NCI-H1930 (cell line): ENCODE measurements around the gene MET.
A peak's percentile ranks its signal among the peaks of the same experiment; 100 is the strongest.
"Not testable (repeated sequence)": the region's sequence is repeated elsewhere in the genome, so short reads cannot be mapped to it uniquely, and the experiment has no call there.

ENCODE experiments used
- DNase-seq, 2 experiments: peaks; one replicate each; lab custom pipeline; 2025; lab: John Stamatoyannopoulos, UW

The MET gene

DNA sequence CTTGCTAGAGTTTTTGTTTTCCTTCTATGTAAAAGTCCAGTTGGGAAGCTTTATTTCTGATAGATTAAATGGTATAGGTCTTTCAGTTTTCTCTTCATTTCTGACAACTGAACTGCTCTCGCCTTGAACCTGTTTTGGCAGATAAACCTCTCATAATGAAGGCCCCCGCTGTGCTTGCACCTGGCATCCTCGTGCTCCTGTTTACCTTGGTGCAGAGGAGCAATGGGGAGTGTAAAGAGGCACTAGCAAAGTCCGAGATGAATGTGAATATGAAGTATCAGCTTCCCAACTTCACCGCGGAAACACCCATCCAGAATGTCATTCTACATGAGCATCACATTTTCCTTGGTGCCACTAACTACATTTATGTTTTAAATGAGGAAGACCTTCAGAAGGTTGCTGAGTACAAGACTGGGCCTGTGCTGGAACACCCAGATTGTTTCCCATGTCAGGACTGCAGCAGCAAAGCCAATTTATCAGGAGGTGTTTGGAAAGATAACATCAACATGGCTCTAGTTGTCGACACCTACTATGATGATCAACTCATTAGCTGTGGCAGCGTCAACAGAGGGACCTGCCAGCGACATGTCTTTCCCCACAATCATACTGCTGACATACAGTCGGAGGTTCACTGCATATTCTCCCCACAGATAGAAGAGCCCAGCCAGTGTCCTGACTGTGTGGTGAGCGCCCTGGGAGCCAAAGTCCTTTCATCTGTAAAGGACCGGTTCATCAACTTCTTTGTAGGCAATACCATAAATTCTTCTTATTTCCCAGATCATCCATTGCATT, 27.1 kb downstream of the MET start:
- peak in 1 of 2 experiments; percentile 9 for DNase-seq

DNA sequence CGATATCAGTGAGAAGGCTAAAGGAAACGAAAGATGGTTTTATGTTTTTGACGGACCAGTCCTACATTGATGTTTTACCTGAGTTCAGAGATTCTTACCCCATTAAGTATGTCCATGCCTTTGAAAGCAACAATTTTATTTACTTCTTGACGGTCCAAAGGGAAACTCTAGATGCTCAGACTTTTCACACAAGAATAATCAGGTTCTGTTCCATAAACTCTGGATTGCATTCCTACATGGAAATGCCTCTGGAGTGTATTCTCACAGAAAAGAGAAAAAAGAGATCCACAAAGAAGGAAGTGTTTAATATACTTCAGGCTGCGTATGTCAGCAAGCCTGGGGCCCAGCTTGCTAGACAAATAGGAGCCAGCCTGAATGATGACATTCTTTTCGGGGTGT, 27.7 kb downstream of the MET start:
- no peak for DNase-seq

DNA sequence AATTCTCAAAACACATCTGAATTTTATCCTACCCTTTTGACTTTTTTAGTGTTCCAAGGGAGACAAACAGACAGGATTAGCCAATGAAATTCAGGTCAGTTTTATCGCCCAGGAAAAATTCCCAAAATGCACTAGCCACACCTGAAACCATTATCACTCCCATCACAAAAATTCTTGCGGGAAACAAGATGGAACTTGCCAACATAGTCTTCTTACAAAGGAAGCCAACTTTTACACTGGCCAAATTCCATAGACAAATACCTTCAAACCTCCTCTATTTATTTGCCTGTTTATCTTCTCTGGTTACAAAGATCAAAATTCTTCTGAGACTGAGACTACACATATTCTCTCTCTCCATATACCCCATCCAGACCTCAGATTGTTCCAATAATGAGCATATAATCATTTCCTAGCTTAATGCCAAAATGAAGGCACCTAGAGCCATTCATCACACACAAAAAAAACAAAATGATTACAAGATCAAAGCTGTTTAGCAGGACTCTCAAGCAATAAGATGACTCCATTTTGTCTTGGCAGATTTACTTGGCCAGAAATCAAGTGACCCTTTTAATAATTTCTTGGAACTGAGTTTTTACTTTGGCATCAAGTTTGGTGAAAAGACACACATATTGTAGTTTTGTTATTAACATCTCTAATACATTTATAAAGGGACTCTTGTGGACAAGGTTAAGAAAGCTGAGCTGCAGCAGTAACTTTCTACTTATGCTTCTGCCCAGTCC, 30.2 kb downstream of the MET start:
- no peak for DNase-seq

DNA sequence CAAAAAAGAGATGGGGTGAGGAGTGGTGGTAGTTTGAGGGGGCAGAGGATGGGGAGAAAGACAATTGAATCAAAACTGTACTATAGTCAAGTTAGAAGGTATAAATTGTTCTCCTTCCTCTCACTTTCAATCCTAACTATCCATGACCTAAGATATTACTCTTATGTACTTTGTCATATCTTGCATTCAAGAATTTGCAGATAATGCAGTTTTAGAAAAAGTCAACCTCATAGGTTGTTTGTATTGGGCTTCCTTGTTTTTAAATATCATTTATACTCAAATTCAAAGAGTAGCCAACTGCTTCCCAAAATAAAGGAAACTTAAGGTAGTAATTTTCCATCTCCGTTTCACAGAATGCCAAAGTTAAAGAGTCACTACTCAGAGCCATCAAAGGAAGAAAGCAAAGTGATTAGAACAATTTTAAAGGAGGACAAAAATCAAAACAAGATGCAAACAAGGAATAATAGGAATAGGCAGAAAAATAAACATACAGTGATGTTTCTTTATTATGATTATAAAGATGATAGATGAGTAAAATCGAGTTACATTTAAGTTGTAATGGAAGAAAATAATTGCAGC, 32.7 kb downstream of the MET start:
- no peak for DNase-seq

DNA sequence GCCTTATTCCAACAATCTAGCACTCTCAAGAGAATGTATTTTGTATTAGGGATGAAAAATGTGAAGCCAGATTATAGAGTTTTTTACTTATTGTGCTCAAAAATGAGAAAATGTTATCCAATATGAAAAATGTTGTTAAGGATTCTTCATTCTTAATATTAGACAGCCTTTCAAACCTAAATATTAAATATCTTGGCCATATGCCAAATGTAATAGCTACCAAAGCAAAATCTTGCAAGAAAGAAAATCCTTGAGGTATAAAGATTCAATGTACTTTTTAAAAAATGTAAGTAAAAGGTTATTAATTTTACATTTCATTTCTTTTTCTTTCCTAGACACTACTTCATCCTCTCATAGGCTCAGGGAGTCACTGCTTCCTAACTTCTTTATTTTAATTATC, 33.4 kb downstream of the MET start:
- no peak for DNase-seq

DNA sequence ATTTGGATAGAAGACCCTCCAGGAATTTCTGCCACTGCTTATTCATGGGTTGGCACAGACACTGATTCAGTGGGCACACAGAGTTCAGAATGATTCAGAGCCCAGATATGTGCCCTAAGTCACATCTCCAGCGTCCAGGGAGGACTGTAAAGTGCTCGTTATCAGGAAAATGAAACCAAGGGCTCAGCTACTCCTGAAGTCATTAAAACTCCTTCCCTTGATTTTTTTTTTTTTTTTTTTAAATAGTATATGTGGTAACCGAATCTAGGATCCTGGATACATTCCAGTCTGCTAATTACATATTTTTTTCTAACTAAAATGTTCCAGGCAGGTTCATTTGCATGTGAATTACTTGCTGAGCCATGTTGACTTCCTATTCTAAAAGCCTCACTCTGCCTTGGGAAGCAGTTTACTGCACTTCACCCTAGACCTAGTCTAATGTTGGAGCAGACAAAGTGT, 34.7 kb downstream of the MET start:
- DNase-seq, result no peak

DNA sequence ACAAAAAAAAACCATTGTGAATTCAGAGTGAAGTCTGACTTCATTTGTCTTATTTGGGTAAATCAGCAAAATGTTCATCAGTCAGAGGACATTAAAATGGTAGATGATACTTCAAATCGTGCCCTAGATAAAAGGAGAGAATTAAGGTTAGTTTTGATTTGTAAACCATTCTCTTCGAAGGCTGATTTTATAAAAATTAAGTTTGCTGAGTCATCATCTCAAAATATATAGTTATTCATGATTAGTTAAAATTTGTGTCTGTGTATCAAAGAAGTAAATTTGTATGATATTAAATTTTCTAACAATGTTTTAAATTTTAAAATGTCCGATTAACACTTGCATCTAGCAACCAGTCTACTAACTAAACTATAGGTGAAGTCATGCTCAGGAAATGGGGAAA, 35.3 kb downstream of the MET start:
- DNase-seq, result no peak

DNA sequence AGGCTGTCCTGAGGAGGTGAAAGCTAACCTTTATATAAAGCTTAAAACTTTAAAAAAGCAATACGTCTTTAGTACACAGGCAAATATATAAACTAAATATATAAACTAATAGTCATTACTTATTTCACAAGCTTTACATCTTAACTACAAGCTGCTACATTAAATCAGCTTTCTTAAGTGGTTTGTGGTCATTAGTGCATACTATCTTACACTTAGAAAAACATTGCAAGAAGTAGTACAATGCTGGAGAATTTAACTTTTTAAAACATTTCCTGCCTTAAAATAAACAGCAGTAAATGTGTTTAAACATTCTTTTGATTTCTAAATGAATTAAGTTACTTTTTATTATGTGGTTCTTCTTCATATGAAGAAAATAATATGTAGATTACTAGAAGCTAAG, 36.3 kb downstream of the MET start:
- DNase-seq, result no peak

DNA sequence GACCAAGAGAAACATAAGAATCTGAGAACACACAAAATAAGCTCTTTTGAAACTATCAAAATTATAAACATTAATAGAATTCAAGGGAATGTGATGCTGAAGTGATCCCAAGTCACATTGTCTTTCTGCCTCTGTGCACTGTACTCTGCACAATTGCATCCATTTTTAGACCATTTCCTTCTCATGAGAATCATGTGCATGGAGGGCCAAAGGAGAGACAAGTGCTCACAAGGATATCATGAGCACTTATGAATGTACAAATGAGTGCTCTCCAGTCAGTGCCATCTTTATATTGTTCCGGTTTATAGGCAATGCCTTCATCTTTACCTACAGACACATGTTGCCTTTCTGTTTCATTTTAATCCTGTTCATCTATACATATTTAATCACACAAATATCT, 36.9 kb downstream of the MET start:
- DNase-seq, result no peak

DNA sequence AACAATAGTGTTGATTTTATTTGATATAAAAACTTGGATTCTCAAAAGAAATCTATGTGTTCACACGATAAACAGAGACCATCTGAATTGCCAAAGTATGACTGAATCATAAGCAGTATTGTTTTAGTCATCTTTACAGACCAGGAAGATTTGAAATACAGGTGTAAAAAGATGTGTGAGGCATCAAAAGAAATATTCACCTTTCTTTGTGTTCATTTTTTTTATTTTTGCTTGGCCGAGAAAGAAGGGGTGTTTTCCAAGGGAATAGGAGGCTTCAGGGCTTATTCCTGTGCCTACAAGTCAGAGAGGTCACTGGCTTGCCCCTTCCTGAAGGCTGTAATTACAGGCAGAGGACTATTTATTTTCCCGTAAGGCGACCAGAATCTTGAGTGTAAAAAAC, 37.3 kb downstream of the MET start:
- DNase-seq, result no peak

DNA sequence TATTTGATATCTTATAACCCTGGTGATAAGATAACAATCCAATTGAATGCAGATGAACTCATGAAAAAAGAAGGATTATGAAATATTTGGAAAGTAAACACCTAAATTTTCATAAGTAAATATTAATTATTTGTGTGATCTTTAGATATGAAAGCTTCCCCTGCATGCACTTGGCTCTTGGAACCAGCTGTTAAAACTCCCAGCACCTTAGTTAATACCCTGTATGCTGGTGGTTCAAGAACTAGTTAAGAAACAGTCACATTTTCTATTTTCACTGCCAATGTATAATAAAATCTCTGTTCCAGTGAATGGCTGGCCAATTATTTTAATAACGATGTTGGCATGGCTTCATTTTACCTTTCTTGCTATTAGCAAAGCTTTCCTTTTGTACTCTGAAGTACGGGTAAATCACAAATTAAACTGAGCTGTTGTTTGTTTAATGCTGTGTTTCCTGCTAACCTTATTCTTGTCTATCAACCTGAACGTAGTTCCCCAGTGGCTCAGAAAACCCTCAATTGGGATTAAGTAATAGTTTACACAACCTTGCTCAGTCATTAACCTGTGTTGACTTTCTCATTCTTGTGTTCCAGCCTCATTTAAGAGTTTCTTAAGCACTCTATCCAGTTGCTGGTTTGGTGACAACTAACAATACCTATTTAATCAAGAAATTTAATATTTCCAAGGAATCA, 38.9 kb downstream of the MET start:
- DNase-seq, result peak; percentile 35 to 66

DNA sequence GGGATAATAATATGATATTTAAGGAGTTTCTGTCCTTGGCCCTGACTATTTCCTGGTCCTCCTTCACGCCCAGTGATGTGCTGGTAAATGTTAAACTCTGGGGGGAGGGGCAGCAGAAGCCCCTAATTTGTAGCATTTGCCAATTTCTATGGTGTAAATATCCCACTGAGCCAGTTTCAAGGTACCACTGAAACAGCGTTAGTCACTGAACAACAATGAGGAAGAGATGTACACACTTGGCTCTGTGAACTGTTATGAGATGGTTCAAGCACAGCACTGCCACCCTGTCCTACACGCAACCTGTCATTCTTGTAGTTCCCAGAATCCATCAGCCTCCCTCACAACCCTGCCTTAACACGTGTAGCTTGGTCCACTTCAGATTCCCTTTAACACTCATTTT, 39.8 kb downstream of the MET start:
- DNase-seq, result no peak

DNA sequence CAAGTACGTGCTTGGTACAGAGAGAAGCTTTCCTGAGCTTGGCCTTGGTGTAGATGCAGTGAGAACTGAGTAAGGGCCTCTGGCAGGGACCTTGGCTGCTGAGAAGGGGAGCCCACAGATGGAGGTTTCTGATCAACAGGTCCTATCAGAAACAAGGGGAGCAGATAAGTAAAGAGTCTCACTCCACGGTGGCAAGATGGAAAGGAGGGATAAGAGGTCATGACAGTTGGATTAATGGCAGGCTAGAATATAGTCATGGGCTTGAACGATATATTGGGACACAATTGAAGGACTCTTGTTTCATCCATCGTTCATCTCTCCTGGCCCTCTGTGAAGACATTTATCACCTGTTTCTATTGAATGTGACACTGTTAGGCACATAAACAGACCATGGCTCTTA, 41.5 kb downstream of the MET start:
- no peak for DNase-seq

DNA sequence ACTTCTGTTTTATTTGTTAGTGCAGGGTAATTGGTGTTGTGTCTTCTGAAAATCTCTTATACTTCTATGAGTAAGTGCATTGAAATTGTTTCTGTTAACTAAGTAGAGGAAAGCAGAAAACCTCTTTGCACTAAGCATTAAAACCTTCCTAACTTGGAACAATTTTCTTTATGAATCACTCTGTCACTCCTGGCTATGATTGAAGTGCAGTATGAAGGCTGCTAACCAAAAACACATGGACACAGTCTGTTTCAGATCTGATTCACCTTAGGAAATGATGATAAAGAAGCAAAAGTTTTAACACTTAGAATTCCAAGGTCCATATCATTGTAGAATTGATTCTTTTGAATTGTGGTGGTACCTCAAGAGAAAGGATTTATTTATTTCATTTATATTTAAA, 41.9 kb downstream of the MET start:
- DNase-seq, result no peak

DNA sequence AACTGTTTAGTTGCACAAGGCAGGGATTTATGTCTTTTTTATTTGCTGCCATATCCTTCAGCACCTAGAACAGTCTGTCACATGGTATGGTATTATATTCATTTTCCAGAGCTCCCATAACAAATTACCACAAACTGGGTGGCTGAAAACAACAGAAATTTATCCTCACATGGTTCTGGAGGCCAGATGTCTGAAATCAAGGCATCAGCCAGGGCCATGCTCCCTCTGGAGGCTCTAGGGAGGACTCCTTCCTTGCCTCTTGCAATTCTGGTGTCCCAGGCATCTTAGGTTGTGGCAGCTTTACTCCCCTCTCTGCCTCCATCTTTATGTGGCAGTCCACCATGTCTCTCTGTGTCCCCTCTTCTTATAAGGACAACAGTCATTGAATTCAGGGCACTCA, 43.1 kb downstream of the MET start:
- no peak for DNase-seq

DNA sequence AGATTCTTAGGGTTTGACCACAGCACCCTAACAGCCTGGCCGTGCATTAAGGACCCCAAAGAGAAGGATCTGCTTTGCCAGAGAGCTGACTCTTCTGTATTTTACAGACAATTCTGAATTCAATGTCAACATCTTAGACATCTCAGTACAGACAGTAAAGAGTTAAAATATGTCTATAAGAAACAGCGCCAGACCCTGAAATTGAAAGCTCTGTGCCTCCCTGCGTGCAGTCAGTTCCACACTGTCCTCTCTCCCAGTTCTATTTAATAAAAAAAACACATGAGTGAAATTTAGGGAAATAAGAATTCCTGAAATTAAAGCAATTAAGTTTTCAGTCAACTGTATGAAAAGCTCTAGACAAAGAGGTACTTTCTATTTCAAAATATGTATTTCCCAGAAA, 45.1 kb downstream of the MET start:
- no peak for DNase-seq

DNA sequence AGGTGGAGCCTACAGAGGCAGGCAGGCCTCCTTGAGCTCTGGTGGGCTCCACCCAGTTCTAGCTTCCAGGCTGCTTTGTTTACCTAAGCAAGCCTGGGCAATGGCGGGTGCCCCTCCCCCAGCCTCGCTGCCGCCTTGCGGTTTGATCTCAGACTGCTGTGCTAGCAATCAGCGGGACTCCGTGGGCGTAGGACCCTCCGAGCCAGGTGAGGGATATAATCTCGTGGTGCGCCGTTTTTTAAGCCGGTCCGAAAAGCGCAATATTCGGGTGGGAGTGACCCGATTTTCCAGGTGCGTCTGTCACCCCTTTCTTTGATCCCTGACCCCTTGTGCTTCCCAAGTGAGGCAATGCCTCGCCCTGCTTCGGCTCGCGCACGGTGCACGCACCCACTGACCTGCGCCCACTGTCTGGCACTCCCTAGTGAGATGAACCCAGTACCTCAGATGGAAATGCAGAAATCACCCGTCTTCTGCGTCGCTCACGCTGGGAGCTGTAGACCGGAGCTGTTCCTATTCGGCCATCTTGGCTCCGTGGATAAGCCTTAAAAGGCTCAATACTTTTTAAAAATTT, 52.0 kb downstream of the MET start:
- not testable (repeated sequence) for DNase-seq

DNA sequence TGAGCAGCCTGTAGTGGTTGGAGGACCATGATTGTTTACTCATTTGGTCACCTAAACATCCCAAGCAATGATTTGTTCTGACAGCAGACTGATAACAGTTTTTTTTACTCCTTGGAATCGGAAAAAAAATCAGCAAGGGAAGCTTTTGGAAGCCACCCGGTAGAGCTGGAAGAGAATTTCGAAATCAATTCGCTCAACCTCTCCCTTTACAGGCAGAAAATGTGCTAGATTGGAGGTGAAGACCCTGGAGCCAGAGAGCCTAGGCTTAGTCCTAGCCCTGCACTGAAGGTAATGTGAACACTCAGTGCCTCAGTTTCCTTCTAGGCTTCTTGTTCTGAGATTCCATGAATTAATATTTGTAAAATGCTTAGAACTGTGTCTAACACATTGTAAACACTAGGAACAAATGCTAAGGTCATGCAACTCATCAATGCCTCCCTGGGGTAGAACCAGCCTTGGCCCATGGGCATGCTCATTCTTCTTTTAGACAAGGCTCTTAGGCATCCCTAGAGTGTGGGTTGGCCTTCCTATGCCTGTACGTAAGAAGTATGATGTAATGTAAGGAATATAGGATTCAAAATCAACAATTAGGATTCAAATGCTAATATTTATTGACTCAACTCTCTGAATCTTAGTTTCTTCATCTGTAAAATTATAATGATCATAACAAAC, 52.7 kb downstream of the MET start:
- DNase-seq, result no peak

DNA sequence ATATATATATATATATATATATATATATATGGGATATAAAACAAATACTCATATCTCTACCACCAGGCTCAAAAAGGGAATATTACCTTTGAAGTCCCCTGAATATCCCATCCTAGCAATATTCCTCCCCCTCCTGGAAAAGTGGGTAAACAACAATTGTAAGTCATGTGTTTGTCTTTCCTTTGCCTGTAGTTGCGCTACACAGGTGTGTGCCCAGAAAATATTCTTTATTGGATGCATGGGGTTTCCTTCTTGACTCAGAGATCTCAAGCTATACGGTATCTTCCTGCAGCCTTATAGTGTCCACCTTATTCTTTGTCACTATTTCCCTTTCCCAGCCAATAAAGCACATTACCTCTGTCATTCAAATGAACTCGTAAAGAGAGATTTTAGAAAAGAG, 54.2 kb downstream of the MET start:
- DNase-seq, result no peak

DNA sequence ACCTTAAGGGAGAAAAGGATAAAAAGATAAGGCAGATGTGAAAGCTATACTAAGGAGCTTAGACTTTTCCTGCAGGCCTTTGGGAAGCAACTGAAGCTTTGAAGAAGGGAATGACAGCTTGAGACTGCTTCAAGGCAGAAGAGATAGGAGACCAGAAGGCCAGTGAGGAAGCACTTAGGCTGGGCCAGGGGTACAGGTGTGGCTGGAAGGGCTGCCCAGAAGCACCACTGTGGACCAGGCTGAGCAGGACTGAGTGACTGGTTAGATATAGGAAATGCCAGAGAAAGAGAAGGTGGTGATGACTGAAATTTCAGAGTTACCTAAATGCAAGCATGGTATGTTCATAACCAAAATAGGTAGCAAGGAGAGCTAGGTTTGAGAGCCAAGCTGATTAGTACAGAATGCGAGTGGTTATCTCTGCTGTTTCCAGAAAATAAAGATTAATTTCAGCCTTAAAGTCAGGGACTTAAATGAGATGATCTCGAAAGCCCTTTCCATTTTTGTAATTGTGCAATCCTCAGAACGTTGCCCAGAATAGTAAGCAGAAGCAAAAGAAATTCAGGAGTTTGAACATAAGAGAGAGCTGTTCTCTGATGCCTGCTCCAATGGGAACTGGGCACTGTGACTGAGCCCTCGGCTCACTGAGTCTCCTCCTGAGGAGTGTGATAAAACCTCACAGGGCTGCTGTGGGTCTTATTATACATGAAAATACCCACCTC, 54.9 kb downstream of the MET start:
- no peak for DNase-seq

DNA sequence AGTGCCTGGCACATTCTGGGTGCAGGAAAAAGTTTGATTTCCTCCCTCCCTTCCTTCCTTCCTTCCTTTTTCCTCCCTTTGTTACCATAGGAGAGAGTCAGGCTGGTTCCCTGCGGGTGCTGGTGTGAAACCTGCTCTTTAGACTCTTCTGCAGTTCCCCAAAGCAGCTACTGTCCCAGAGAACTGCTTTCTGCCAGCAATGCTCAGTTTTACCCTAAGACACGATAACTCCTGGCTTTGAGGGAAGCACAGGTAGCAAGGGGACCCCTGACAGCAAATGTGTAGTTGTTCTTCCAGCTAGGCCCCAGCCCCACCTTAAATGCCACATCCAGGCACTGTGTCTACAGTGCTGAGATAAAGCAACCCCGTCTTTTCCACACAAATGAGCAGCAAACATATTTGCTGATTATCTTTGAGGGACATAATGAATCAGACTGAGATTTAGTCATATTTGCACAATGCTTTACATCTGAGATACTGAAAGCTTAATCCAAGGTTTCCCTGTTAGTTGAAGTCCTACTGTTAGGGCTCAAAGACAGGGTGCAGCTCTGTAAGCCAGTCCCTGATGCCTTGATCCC, 55.5 kb downstream of the MET start:
- DNase-seq, result no peak
